ENCODE measurements around the gene FIBP.

The FIBP gene

DNA sequence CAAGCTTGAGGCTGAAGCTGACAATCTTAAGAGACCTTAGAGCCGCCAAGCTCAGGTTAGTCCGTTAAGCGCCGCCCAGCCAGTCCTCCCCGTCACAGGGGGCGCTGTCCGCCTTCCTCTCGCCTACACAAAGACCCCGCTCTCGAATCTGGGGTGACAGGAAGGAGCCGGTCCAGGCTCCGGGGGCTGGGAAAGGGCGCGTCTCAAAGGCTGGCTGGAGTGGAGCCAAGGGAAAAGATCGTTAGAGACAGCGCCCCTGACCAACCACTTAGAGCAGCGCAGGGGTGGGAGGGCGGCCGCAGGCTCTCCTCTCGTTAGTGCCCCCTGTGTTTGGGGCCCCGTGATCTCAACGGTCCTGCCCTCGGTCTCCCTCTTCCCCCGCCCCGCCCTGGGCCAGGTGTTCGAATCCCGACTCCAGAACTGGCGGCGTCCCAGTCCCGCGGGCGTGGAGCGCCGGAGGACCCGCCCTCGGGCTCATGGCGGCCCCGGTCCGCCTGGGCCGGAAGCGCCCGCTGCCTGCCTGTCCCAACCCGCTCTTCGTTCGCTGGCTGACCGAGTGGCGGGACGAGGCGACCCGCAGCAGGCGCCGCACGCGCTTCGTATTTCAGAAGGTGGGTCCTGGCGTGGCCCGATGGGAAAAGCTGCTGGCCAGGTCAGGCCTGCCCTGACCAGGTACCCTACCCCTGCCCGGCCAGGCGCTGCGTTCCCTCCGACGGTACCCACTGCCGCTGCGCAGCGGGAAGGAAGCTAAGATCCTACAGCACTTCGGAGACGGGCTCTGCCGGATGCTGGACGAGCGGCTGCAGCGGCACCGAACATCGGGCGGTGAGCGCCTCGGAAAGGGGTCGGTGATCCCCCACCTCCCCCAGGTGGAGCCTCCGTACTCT is 27.8 kb downstream of the FIBP start, which contains the start of gene MUS81:
Gene MUS81 (plus strand): TSS at position 156 of the 887 bp plus-strand sequence. CDS start 321 bp downstream, at position 477.
- DNase-seq (ENCODE audit: extremely low read depth in 1 of 2, low read depth in 1 of 2) = peak; percentile 92 to 95

DNA sequence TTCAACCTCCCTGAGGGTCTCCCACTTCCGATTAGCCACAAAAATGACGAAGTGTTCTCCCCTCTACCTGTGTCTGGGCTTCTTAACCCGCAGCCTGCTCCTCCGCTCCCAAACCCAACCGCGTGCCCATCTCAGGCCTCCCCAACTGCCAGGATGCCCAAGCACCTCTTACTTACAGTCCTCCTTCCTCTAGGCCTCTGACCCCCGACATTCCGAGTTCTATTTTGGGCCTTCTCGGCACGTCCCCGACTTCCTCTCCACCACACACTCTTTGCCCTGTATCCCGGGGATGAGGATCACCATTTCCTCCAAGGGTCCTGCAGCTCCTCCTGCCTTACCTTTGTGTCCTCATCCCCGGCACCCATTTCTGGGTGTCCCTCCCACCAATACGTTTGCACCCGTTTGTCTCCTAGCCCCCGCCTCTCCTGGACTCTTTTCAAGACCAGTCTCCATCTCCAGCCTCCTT is 28.4 kb downstream of the FIBP start:
- DNase-seq (ENCODE audit: extremely low read depth in 1 of 2, low read depth in 1 of 2) = no peak

DNA sequence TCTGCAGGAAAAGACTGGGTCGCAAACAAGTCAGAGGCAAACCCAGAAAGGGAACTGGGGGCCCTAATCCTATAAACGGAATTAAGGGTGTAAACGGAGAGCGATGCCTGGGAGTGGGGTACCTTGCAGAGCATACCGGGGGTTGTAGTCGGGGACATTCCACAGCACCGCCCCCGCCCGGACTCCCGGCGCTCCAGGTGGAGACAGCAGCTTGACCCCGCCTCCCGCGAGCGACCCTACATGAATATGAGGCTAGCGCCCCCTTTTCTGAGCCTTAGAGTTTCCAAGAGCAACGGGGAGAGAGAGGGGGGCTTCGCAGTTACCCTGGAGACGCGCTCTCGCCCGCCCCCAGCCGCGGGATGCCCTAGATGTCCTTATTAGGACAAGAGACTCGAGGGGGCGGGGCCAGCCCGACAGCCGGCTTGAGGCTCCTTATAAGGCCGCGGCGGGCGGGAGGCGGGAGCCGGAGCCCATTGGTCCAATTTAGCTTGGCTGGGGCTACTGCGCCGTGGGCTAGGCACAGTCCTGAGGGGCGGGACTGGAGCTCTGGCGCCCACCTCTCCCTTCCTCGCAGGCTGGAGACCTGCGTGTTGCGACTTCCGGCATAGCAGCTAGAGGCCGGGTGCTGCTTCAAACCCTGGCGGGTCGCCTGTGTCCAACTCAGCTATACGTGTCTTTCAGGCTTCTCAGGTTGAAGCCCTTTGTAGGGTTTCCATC is 29.0 kb downstream of the FIBP start:
- DNase-seq (ENCODE audit: extremely low read depth in 1 of 2, low read depth in 1 of 2) = peak; percentile 96 to 100

DNA sequence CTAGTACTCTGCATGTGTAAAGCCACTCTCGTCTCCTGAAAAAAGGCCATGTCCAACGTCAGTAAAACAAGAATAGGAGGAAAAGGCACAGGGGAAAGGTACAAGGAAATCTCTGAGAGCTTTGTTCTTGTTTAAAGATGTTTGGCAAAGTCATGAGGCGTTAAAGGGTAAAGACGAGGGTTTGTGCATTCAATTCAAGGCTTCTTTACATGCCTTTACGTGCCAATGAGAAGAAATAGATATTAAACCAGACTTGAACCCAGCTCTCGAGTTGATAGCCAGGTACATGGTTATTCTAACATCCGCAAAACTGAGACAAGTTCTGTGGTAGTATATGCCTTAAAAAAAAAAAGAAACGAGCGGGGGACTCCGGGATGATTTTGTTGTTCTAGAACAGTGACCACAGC is 29.6 kb downstream of the FIBP start:
- no peak for DNase-seq (ENCODE audit: extremely low read depth in 1 of 2, low read depth in 1 of 2)

DNA sequence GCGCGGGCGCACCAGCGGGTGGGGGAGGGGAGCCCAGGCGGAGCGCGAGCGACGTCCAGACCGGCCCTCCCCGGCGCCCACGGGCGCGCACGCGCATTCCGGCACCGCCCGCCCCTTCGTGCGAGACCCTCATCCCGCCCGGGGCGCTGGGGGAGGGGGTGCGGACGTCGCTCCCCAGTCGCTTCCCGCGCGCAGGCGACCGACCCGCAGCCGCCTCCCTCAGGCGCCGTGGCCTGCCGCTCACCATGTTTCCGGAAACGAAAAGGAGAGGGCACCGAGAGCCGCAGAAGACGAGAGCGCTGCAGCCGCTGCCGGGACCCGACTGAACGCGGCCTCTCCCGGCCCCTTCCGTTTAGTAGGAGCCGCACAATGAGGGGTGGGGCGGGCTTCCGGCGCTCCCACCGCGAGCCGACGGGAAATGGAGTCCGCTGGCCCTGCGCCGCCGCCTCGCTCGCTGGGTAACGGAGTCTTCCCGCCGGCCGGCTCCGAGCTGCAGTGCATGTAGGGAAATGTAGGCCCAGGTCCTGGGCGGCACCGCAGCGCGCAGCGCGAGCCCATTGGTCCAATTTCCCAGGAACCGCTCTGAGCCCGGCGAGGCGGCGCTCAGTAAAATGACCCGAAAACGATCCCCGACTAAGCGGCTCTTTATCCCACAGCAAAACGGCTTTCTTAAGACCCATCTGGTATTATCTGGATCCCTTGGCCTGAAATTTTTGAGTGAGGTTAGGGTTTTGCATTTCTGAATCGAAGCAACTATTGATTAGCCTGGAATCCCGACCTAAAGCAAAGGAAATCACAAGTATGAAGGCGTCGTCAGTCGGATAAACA is 30.2 kb downstream of the FIBP start, which contains the start of gene CFL1:
Gene CFL1 (minus strand): TSS at position 328 of the 828 bp plus-strand sequence. CDS start 81 bp downstream, at position 247.
- peak; percentile 96 to 97 for DNase-seq (ENCODE audit: extremely low read depth in 1 of 2, low read depth in 1 of 2)

DNA sequence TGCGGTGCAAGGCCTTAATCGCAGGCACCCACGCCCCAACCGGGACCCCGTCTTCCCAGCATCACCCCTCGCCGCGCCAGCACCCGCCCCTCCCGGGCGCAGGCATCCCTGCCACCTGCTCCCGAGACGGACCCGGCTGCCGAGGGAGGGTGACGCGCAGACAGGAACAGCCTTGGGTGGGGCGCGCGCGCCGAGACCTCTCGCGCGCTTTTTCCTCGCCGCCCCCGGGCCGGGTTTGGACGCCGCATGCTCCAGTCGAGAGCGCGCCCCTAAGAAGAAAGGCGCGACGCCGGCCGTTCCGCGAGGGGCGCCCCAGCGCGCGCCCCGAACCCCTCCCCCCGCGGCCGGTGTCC is 30.8 kb downstream of the FIBP start:
- no peak for DNase-seq (ENCODE audit: extremely low read depth in 1 of 2, low read depth in 1 of 2)

DNA sequence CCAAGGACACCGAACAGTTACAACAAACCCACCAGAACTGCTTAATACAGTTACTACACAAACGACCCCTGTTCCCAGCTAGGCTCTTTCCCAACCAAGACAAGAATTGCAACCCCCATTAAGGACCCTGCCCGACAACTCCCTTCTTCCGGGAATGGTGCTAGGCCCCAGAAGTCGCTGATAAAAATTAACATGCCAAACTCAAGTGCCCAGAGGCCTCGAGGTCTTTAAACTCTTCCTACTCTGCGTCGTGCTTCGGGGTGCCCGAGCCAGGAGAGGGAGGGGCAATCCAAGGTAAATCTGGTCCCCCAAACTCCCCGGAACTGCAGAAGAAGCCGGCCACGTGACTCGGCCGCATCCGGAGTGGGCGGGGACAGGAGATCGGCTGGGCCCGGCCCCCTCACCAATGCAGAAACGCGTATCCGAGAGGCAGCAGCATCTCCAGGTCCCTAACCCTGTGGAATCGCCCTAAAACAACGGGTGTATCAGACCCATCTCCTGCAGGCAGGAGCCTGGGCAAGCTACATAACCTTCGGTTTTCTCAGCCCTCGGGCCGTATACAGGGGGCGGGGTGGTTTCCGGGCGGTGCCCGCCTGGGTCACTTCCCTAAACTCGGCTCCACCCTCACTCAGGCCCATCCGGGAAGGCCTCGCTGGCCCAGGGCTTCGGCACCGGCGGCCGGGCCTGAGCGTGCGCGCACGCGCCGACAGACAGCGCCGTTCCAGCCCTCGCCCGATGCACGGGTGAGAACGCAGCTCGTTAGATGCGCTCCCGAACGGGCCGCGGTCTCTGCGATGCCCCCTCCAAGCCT is 31.4 kb downstream of the FIBP start:
- peak; percentile 74 to 75 for DNase-seq (ENCODE audit: extremely low read depth in 1 of 2, low read depth in 1 of 2)

DNA sequence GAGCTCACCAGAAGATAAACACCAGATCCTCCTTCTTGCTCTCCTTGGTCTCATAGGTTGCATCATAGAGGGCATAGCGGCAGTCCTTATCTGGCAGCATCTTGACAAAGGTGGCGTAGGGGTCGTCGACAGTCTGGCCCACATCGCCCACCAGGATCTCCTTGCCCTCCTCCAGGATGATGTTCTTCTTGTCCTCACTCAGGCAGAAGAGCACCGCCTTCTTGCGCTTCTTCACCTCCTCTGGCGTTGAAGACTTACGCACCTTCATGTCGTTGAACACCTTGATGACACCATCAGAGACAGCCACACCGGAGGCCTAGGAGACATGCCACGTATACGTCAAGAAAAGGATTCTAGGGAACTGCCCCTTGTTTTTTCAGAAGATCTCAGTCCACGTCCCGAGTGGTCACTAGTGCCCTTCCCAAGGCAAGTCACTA is 32.3 kb downstream of the FIBP start:
- DNase-seq (ENCODE audit: extremely low read depth in 1 of 2, low read depth in 1 of 2) = no peak

DNA sequence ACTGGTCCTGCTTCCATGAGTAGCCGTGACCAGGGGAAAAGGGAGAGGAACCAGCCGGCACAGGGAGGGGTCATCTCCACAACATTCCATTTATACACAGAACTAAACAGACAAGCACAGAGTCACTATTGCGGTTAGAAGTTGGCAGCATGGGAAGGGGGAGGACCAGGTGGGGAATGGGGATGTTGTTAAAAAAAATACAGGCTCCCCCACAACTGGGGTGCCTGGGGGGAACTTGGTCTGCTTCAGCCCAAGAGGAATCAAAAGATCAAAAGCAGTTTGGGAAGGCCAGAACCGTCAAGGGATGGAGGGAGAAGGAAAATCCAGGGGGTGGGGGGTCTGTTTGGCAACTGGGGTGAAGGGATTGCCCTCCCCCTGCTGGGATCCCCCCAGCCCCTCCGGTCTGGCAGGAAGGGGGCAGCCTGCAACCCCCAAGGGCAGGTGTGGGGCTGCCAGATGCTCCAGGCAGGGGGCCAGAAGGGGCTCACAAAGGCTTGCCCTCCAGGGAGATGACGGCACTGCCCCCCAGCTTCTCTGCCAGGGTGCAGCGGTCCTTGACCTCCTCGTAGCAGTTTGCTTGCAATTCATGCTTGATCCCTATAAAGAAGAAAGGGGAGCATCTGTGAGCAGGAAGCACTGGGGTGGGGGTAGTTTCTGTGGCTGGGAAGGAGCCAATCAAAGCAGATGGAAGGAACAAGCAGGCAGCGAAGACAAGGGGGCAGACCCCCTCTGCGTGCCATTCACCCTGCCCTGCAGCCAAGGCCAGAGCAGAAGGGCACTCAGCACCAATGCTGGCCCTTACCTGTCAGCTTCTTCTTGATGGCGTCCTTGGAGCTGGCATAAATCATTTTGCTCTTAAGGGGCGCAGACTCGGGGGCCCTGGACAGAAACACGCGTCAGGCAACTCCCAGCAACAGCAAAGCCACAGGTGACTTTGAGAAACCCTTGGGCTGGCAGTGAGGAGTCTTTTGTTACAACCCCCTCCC is 33.1 kb downstream of the FIBP start:
- no peak for DNase-seq (ENCODE audit: extremely low read depth in 1 of 2, low read depth in 1 of 2)

DNA sequence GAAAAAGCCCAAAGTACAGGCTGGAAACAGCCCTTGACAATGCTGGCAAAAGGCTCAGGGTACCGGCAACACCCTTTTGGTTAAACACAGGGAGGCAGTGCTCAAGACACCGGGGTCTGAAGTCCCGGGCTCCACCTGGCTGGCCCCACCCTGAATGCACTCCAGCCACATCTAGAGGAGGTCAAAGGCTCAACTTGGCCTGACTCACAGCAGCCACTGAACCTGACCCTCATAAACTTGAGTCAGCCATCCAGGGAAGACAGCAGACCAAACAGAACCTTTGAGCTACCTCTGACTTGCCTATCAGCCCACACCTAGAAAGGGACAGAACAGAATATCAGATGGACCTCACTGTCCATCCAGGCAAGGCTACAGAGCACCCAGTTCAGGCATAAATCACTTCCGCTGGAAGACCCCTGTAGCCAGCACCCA is 34.1 kb downstream of the FIBP start:
- no peak for DNase-seq (ENCODE audit: extremely low read depth in 1 of 2, low read depth in 1 of 2)

DNA sequence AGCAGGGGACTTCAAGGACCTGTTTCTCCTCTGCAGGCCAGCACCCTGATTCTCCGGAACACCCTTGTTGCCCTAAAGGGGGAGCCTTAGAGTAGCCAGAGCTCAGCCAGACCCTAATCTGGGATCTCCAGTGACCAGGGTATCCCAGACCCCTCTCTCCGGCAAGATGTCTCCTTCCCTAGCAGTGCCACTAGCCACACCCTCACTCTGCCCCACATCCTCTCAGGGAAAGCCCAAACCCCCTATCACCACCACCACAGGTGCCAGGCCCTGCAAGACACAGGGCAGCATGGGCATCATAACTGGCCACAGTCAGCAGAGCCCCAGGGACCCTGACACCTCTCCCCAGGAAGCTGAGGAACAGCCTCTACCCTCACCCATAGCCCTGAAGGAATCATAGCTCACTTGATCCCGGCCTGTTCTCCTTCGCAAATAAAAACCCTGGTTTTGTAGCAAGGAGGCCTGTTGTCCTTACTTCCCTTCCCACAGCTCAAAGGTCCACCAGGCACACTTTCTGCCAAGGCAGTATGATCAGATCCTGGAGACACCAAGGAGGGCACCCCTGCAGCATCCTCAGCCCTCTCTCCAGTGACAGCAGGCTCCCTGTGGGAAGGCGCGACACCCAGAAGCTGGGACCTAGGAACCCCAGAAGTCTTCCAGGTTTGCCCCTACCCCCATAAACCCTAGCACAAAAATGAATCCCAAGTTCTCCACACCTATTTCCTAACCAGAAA is 34.9 kb downstream of the FIBP start:
- DNase-seq (ENCODE audit: extremely low read depth in 1 of 2, low read depth in 1 of 2) = no peak

DNA sequence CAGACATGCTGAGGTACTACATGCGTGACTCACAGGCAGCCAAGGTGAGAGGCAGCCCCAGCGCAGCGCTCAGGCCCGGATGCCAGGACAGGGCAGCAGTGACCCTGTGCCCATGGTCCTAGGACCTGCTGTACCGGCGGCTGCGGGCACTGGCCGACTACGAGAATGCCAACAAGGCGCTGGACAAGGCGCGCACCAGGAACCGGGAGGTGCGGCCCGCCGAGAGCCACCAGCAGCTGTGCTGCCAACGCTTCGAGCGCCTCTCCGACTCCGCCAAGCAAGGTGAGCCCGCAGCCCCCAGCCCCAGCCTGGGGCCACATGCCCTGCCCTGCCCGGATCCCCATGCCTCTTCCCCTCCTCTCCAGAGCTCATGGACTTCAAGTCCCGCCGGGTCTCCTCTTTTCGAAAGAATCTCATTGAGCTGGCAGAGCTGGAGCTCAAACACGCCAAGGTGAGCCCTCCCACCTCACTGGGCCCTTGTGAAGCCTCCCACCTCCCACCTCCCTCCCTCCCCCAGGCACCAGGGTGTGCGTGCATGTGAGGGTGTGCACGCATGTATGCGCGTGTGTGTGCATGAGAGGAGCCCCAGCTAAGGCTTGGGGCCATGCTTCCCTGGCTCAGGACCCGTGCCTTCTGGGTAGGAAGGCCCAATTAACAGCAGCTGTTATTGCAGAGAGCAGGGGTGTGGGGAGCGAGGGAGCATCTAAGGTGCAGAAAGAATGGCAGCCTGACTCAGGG is 35.6 kb downstream of the FIBP start:
- no peak for DNase-seq (ENCODE audit: extremely low read depth in 1 of 2, low read depth in 1 of 2)

DNA sequence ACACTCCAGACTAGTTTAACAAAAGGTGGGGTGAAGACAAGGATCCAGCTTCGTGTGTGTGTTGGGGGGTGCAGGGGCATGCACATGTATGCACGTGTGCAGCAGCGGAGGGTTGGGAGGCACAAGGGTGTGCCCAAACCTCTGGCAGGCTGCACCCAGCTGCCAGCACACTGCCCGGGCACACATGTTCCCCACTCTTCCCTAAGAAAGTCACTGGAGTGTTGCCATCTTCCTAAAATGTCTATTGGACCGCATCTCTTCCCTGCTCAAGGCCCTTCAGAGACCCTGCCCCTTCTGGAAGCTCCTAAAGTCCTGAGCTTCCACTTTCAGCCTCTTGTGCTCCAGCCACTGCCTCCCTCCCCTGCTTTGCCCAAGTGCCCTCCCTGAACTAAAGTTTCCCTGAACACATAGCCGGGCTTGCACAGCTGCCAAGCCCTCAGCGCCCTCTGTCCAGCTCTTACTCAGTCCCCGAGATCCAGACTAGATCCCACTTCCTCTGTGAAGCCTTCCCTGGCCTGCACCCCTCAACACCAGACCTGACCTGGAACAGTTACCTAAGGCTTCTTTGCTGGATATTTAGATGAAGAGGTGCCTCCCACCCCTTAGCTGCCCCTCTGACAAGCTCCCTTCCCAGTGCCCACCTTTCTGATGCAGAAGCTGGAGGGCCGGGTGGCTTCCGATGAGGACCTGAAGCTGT is 36.3 kb downstream of the FIBP start:
- no peak for DNase-seq (ENCODE audit: extremely low read depth in 1 of 2, low read depth in 1 of 2)

DNA sequence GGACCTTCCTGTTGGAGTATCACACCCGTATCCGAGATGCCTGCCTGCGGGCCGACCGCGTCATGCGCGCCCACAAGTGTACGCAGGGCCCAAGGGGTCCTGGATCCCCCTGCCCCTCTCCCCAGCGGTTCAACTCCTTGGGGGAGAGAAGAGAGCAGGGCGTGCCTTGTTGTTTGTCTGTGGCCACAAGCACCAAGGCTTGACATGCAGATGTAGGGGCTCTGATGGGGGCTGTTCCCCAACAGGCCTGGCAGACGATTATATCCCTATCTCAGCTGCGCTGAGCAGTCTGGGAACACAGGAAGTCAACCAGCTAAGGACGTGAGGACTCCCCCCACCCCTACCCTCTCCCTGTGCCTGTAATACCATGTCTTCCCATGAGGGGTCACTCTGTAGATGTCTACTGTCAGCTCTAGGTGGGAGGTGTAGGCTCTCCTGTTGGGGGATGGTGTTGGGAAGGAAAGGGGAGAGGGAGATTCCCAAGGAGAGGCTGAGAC is 37.1 kb downstream of the FIBP start:
- DNase-seq (ENCODE audit: extremely low read depth in 1 of 2, low read depth in 1 of 2) = no peak

DNA sequence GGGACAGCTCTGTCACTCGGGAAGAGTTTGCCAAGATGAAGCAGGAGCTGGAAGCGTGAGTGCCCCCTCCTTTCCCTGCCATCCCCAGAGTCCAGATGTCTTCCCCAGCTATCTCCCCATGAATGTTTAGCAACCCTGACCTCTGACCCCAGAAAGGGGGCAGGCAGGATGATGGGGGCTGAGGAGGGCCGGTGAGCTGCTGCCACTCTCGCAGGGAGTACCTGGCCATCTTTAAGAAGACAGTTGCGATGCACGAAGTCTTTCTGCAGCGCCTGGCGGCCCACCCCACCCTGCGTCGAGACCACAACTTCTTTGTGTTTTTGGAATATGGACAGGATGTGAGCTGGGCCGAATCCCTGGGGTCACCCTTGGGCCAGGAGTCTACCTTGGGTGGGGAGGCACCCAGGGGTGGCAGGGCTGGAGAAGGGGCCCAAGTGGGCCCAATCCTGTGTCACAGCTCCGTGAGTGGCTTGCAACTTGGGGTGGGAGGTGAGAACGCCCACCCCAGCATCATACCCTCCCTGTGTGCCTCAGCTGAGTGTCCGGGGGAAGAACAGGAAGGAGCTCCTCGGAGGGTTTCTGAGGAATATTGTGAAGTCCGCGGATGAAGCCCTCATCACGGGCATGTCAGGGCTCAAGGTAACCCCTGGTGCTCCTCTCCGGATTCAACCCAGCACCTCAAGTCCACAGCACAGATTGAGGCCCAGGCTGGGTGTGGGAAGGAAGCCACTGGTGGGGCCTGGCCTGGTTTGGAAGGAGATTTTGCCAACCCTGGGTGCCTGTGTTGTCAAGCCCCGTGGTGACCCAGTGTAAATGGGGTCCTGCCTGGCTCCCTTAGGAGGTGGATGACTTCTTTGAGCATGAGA is 37.8 kb downstream of the FIBP start:
- DNase-seq (ENCODE audit: extremely low read depth in 1 of 2, low read depth in 1 of 2) = no peak

DNA sequence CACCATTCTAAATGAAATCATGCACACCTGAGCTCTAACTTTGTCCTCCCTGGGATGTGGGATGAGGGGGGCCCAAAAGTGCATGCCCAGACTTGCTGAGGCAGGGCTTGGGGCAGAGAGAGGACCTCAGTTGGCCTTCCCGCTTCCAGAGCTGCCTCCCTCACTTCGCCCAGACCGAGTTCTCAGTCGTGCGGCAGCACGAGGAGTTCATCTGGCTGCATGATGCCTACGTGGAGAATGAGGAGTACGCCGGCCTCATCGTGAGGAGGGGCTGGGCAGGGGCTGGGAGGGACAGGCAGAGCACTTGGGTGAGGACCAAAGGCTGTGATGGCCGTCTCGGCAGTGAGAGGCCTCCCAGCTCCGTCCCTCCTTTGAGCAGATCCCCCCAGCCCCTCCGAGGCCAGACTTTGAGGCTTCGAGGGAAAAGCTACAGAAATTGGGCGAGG is 38.5 kb downstream of the FIBP start:
- DNase-seq (ENCODE audit: extremely low read depth in 1 of 2, low read depth in 1 of 2) = no peak
